OCI-LY3 (cell line): ENCODE results near the gene MUC4.

Source experiments
- EZH2phosphoT487 ChIP-seq: fragments of 200-600 bp; shearing (Covaris generic); IDR thresholded peaks from 2 replicates; pipeline ENCODE4 v1.6.1; 2018; ENCODE audit warnings: antibody characterized with exemption, mixed run types, low read depth
- TF ChIP-seq, protein P1 (sequence below): fragments of 200-600, 300-600 bp; sonication (generic); IDR thresholded peaks from 2 replicates; pipeline ENCODE4 v1.5.1; 2014; ENCODE audit warnings: antibody characterized with exemption, low read length, low read depth

DNA sequence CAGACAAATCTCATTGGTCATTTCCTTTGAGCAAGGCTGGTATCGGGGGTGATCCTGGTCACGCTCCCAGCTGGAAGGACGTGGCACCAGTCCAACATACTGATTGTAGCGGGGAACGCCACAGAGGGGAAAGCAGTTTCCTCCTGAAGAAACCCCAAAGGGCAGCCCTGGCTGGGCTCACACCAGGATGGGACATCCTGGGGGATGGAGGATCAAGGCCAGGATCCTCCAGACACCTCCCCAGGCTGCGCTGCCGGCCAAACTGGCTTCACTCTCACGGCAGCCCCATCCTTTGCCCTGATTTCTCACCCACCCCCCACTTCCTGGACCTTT is 54.3 kb downstream of the MUC4 start:
- TF ChIP-seq, protein P1, sequence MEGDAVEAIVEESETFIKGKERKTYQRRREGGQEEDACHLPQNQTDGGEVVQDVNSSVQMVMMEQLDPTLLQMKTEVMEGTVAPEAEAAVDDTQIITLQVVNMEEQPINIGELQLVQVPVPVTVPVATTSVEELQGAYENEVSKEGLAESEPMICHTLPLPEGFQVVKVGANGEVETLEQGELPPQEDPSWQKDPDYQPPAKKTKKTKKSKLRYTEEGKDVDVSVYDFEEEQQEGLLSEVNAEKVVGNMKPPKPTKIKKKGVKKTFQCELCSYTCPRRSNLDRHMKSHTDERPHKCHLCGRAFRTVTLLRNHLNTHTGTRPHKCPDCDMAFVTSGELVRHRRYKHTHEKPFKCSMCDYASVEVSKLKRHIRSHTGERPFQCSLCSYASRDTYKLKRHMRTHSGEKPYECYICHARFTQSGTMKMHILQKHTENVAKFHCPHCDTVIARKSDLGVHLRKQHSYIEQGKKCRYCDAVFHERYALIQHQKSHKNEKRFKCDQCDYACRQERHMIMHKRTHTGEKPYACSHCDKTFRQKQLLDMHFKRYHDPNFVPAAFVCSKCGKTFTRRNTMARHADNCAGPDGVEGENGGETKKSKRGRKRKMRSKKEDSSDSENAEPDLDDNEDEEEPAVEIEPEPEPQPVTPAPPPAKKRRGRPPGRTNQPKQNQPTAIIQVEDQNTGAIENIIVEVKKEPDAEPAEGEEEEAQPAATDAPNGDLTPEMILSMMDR, result no peak
- no peak for TF ChIP-seq EZH2phosphoT487
